Stimulated activated CD4-positive, alpha-beta T cell treated with anti-CD3 and anti-CD28 coated beads, TNF-alpha, amount 100 ng/mL, for 24 hours (primary cell): ENCODE measurements around the gene PTCD3.

Source experiments
- DNase-seq, 3 experiments: peaks; one replicate each; pipeline ENCODE4 v3.0.0-alpha.2; 2020; ENCODE audit warnings: low read depth in 3 of 3

Gene PTCD3

GRCh38 chr2:86081724-86082123, 24.3 kb upstream of the PTCD3 start:
- no peak for DNase-seq

GRCh38 chr2:86082756-86083155, 23.3 kb upstream of the PTCD3 start:
- DNase-seq, result no peak

GRCh38 chr2:86087936-86088850, 17.8 kb upstream of the PTCD3 start:
- no peak for DNase-seq

- DNase-seq, result no peak
These were observed 11.8 kb upstream of the PTCD3 start for GRCh38 chr2:86094229-86094628.

- DNase-seq, result no peak
These were observed 8.7 kb upstream of the PTCD3 start for GRCh38 chr2:86097114-86097896.

GRCh38 chr2:86097913-86098312, 8.1 kb upstream of the PTCD3 start:
- no peak for DNase-seq

GRCh38 chr2:86102157-86102556, 3.9 kb upstream of the PTCD3 start:
- DNase-seq, result no peak

- DNase-seq, result peak; percentile 64 to 80 (median 78)
These were observed 625 bp upstream of the PTCD3 start, which contains the start of gene POLR1A for GRCh38 chr2:86105252-86105968. POLR1A (minus strand) TSS chr2:86105886; CDS start chr2:86105776, 110 bp downstream.

GRCh38 chr2:86107031-86107430, 996 bp downstream of the PTCD3 start:
- no peak for DNase-seq

GRCh38 chr2:86118130-86118529, 12.1 kb downstream of the PTCD3 start:
- no peak for DNase-seq

GRCh38 chr2:86123328-86123925, 17.4 kb downstream of the PTCD3 start:
- no peak for DNase-seq

GRCh38 chr2:86124683-86125082, 18.6 kb downstream of the PTCD3 start:
- no peak for DNase-seq

- no peak for DNase-seq
These were observed 28.7 kb downstream of the PTCD3 start for GRCh38 chr2:86134709-86135108.

GRCh38 chr2:86135653-86136052, 29.6 kb downstream of the PTCD3 start:
- DNase-seq, result no peak

- no peak for DNase-seq
These were observed 30.1 kb downstream of the PTCD3 start for GRCh38 chr2:86136141-86136540.

- DNase-seq, result no peak
These were observed 32.9 kb downstream of the PTCD3 start for GRCh38 chr2:86138736-86139625.

- DNase-seq, result no peak
These were observed 33.9 kb downstream of the PTCD3 start for GRCh38 chr2:86139981-86140380.

- no peak for DNase-seq
These were observed 34.9 kb downstream of the PTCD3 start for GRCh38 chr2:86140969-86141392.

- no peak for DNase-seq
These were observed 36.6 kb downstream of the PTCD3 start for GRCh38 chr2:86142436-86143257.

GRCh38 chr2:86143307-86143706, 37.3 kb downstream of the PTCD3 start:
- no peak for DNase-seq
